ENCODE results near the gene LMF1. TPM values are rescaled to one million over a fixed set of nuclear protein-coding genes. Genes with fewer than 3 reads are reported as not detected.

The LMF1 gene
- total RNA-seq, 6 donors from 2014 or later = 20.3 to 147 (median 28.2) TPM

GRCh38 chr16:945271-946047 is 25.3 kb downstream of the LMF1 start:
- H3K36me3 ChIP-seq = peaks cover 4 to 21% (median 15%) of the 10 kb centered on the region in 4 donors
- 85 to 96% methylated on average over 8 to 10 of the region's 10 CpGs for WGBS, 2 donors
- TF ChIP-seq POLR2AphosphoS5 (IDR thresholded peaks at IDR 0.05) (no peak), POLR2A (IDR thresholded peaks at IDR 0.05) (no peak), CTCF (IDR thresholded peaks at IDR 0.05) (no peak), EP300 (IDR thresholded peaks at IDR 0.05) (no peak)
- H3K27me3 ChIP-seq = no peaks in the 10 kb centered on the region
- peaks cover 0 to 11% (median 0%) of the 10 kb centered on the region in 4 donors for H3K9me3 ChIP-seq
- H3K27ac ChIP-seq = no peak overlapping the region
- DNase-seq = no peak
- ATAC-seq (ENCODE audit: low FRiP score in 2 of 2) = no peak
- H3K4me1 ChIP-seq = no peaks in the 10 kb centered on the region
- H3K4me3 ChIP-seq = no peak overlapping the region

GRCh38 chr16:943971-944370 is 26.8 kb downstream of the LMF1 start:
- DNase-seq = no peak
- H3K4me3 ChIP-seq = no peak overlapping the region
- H3K4me1 ChIP-seq = no peaks in the 10 kb centered on the region
- H3K27ac ChIP-seq = no peak overlapping the region
- ATAC-seq (ENCODE audit: low FRiP score in 2 of 2) = no peak
- TF ChIP-seq EP300 (IDR thresholded peaks at IDR 0.05) = no peak
- no peak for TF ChIP-seq POLR2AphosphoS5 (IDR thresholded peaks at IDR 0.05)
- no peak for TF ChIP-seq POLR2A (IDR thresholded peaks at IDR 0.05)
- no peak for TF ChIP-seq CTCF (IDR thresholded peaks at IDR 0.05)
- H3K27me3 ChIP-seq = no peaks in the 10 kb centered on the region
- WGBS, 2 donors = 93 to 99% methylated on average over 5 of the region's 5 CpGs
- H3K9me3 ChIP-seq = peaks cover 0 to 11% (median 0%) of the 10 kb centered on the region in 4 donors
- peaks cover 4 to 21% (median 15%) of the 10 kb centered on the region in 4 donors for H3K36me3 ChIP-seq

GRCh38 chr16:942436-943060 is 28.2 kb downstream of the LMF1 start:
- no peak overlapping the region for H3K4me3 ChIP-seq
- no peak for TF ChIP-seq EP300 (IDR thresholded peaks at IDR 0.05)
- no peak for TF ChIP-seq CTCF (IDR thresholded peaks at IDR 0.05)
- no peak for TF ChIP-seq POLR2A (IDR thresholded peaks at IDR 0.05)
- no peak for TF ChIP-seq POLR2AphosphoS5 (IDR thresholded peaks at IDR 0.05)
- no peaks in the 10 kb centered on the region for H3K4me1 ChIP-seq
- no peaks in the 10 kb centered on the region for H3K27me3 ChIP-seq
- DNase-seq (no peak), ATAC-seq (ENCODE audit: low FRiP score in 2 of 2) (no peak)
- H3K9me3 ChIP-seq = peaks cover 0 to 11% (median 0%) of the 10 kb centered on the region in 4 donors
- H3K27ac ChIP-seq = no peak overlapping the region
- H3K36me3 ChIP-seq = peaks cover 4 to 25% (median 16%) of the 10 kb centered on the region in 4 donors
- 96 to 99% methylated on average over 4 of the region's 4 CpGs for WGBS, 2 donors

GRCh38 chr16:939941-940340 is 30.8 kb downstream of the LMF1 start:
- TF ChIP-seq POLR2A (IDR thresholded peaks at IDR 0.05) (no peak), CTCF (IDR thresholded peaks at IDR 0.05) (no peak), POLR2AphosphoS5 (IDR thresholded peaks at IDR 0.05) (no peak), EP300 (IDR thresholded peaks at IDR 0.05) (no peak)
- peaks cover 0 to 11% (median 0%) of the 10 kb centered on the region in 4 donors for H3K9me3 ChIP-seq
- ATAC-seq (ENCODE audit: low FRiP score in 2 of 2) = no peak
- DNase-seq = no peak
- no peaks in the 10 kb centered on the region for H3K4me1 ChIP-seq
- no peaks in the 10 kb centered on the region for H3K27me3 ChIP-seq
- no peak overlapping the region for H3K4me3 ChIP-seq
- no peak overlapping the region for H3K27ac ChIP-seq
- H3K36me3 ChIP-seq = peaks cover 0 to 10% (median 5%) of the 10 kb centered on the region in 4 donors
- 95% methylated on average over 13 to 17 of the region's 17 CpGs for WGBS, 2 donors

Data from upper lobe of left lung (tissue), 6 donors.